Common myeloid progenitor, CD34-positive (primary cell): ENCODE results near the gene UBE2F.
"Not testable (repeated sequence)": the region's sequence is repeated elsewhere in the genome, so short reads cannot be mapped to it uniquely, and the experiment has no call there.

Source experiments
- CTCF ChIA-PET: fragments of 350-600 bp; sonication (Branson Sonifier 250); formaldehyde crosslinking; loops from one replicate; lab custom pipeline; 2021; ENCODE audit warnings: antibody characterized with exemption; lab: Charles Lee
- POLR2A ChIA-PET: fragments of 350-600 bp; sonication (Branson Sonifier 250); formaldehyde crosslinking; loops from one replicate; lab custom pipeline; 2021; ENCODE audit warnings: antibody characterized with exemption; lab: Charles Lee
- DNase-seq, 3 donors: peaks; one replicate each; pipeline versions ENCODE4 v3.0.0 to v3.0.0-alpha.2; 2013
- H3K27ac ChIP-seq, 2 experiments: 1 replicate in 1 of 2; 2 replicates in 1 of 2; pipeline ENCODE4 v1.7.0; 2013; ENCODE audit warnings: inconsistent platforms in 2 of 2, low read length in 2 of 2, mild to moderate bottlenecking in 2 of 2, low read depth in 1 of 2, moderate library complexity in 1 of 2; ENCODE audit not compliant: severe bottlenecking in 2 of 2, insufficient read depth in 1 of 2, poor library complexity in 1 of 2
- H3K27me3 ChIP-seq, 5 experiments: replicated peaks in 2 of 5; 1 replicate in 3 of 5; 2 replicates in 2 of 5; pipeline versions ENCODE4 v1.6.1 to v1.7.0; 2013; ENCODE audit warnings: low read length in 4 of 5, mild to moderate bottlenecking in 2 of 5, moderate library complexity in 2 of 5, inconsistent platforms in 1 of 5; ENCODE audit not compliant: insufficient read depth in 5 of 5, control insufficient read depth in 4 of 5
- H3K36me3 ChIP-seq, 4 experiments: 1 replicate in 2 of 4; 2 replicates in 2 of 4; pipeline versions ENCODE4 v1.6.1 to v1.7.0; 2013; ENCODE audit warnings: low read length in 3 of 4, control low read depth in 1 of 4, mild to moderate bottlenecking in 1 of 4; ENCODE audit not compliant: control insufficient read depth in 4 of 4, insufficient read depth in 4 of 4
- H3K4me1 ChIP-seq, 4 experiments: 1 replicate in 3 of 4; 2 replicates in 1 of 4; pipeline versions ENCODE4 v1.6.1 to v1.7.1; 2013; ENCODE audit warnings: low read length in 3 of 4, mild to moderate bottlenecking in 3 of 4, control low read depth in 1 of 4, inconsistent platforms in 1 of 4, moderate library complexity in 1 of 4; ENCODE audit not compliant: control insufficient read depth in 4 of 4, insufficient read depth in 4 of 4; ENCODE audit errors: control extremely low read depth in 1 of 4
- H3K4me3 ChIP-seq, 7 experiments: 1 replicate in 4 of 7; 2 replicates in 3 of 7; pipeline versions ENCODE4 v1.5.1 to v1.7.0; 2013; ENCODE audit warnings: mild to moderate bottlenecking in 7 of 7, low read length in 6 of 7, moderate library complexity in 6 of 7, inconsistent platforms in 2 of 7, low read depth in 2 of 7, control low read depth in 1 of 7; ENCODE audit not compliant: insufficient read depth in 4 of 7, control insufficient read depth in 1 of 7; ENCODE audit errors: extremely low read depth in 1 of 7
- H3K9me3 ChIP-seq, 5 experiments: 1 replicate in 4 of 5; 2 replicates in 1 of 5; pipeline versions ENCODE4 v1.6.1 to v1.7.1; 2013; ENCODE audit warnings: low read length in 4 of 5, mild to moderate bottlenecking in 2 of 5, inconsistent platforms in 1 of 5, low read depth in 1 of 5, moderate library complexity in 1 of 5; ENCODE audit not compliant: control insufficient read depth in 4 of 5, insufficient read depth in 2 of 5; ENCODE audit errors: control extremely low read depth in 1 of 5
- WGBS: methylation state at CpG from one replicate; pipeline ENCODE4 v1.1.5; 2013; ENCODE audit not compliant: insufficient coverage; 5-methylcytosine and 5-hydroxymethylcytosine counted together

The UBE2F gene

DNA sequence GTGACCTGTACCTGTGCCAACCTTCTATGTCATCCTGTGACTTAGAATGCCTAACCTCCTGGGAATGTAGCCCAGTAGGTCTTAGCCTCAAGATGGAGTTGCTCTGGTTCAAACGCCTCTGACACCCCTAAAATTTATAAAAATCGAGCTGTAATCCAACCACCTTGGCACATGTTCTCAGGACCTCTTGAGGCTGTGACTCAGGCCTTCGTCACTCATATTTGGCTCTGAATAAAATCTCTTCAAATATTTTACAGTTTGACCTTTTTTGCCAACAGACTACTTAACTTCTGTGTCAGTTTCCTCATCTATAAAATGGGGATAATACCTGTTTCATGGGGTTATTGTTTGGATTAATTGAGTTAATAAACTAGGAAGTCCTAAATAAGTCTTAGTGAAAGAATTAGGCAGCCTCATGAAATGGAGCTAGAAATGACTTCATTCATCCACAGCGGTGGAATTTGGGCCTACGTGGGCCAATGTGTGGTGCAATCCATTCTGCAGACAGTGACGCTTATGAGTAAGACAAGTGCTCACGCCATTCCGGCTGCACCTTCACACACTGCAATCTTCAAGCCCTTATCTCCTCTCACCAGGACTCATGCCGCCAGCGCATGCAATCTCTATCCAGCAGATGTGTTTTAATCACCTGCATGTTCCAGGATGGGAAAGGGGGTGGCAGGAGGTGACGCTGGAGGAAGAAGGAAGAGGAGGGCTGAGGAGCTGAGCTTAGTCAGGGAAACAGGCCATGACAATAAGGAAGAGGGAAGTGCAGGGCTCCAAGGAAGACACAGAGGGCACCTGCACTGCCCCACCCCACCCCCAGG is 2.0 kb upstream of the UBE2F start:
- peak; percentile 40 to 81 (median 65) for DNase-seq
- peaks cover 20 to 33% (median 31%) of the 10 kb centered on the region in 4 experiments for H3K4me1 ChIP-seq
- H3K4me3 ChIP-seq, result no peak overlapping the region
- H3K36me3 ChIP-seq, result no peaks in the 10 kb centered on the region
- peak overlapping the region in 1 of 2 experiments; percentile 55 for H3K27ac ChIP-seq
- no peaks in the 10 kb centered on the region for H3K27me3 ChIP-seq
- H3K9me3 ChIP-seq, result peaks cover 0 to 27% (median 21%) of the 10 kb centered on the region in 5 experiments
- WGBS, result 96% methylated on average over 7 of the region's 11 CpGs
- POLR2A ChIA-PET, result interaction anchor here (0.6 kb wide), 1 partner anchor 214 kb away, joined by 3 read pairs; no protein-coding TSS in a partner anchor
- CTCF ChIA-PET, result interaction anchor here (0.8 to 1.4 kb wide), 2 partner anchors 17 to 23 kb away, joined by 3 read pairs; no protein-coding TSS in a partner anchor

GRCh38 chr2:237965844-237966243 is 970 bp upstream of the UBE2F start:
- peak overlapping the region in 6 of 7 experiments; percentile 69 to 89 (median 78) for H3K4me3 ChIP-seq
- WGBS, result 86% methylated on average over 13 of the region's 13 CpGs
- POLR2A ChIA-PET, H3K27me3 ChIP-seq, CTCF ChIA-PET, DNase-seq, H3K36me3 ChIP-seq: not testable (repeated sequence)
- H3K4me1 ChIP-seq, result peaks cover 26 to 44% (median 42%) of the 10 kb centered on the region in 4 experiments
- H3K27ac ChIP-seq, result peak overlapping the region in 1 of 2 experiments; percentile 66
- H3K9me3 ChIP-seq, result peaks cover 0 to 23% (median 21%) of the 10 kb centered on the region in 5 experiments

- CTCF ChIA-PET, result no interaction called here
- H3K4me1 ChIP-seq, result peaks cover 26 to 47% (median 44%) of the 10 kb centered on the region in 4 experiments
- POLR2A ChIA-PET, result no interaction called here
- H3K27me3 ChIP-seq, result no peaks in the 10 kb centered on the region
- H3K27ac ChIP-seq, result peak overlapping the region in 1 of 2 experiments; percentile 66
- H3K4me3 ChIP-seq, result peak overlapping the region; percentile 69 to 89 (median 75)
- no peak for DNase-seq
- peaks cover 0 to 21% (median 19%) of the 10 kb centered on the region in 5 experiments for H3K9me3 ChIP-seq
- 6% methylated on average over 12 of the region's 15 CpGs for WGBS
- no peaks in the 10 kb centered on the region for H3K36me3 ChIP-seq
Measured at GRCh38 chr2:237966250-237966564, 607 bp upstream of the UBE2F start.

DNA sequence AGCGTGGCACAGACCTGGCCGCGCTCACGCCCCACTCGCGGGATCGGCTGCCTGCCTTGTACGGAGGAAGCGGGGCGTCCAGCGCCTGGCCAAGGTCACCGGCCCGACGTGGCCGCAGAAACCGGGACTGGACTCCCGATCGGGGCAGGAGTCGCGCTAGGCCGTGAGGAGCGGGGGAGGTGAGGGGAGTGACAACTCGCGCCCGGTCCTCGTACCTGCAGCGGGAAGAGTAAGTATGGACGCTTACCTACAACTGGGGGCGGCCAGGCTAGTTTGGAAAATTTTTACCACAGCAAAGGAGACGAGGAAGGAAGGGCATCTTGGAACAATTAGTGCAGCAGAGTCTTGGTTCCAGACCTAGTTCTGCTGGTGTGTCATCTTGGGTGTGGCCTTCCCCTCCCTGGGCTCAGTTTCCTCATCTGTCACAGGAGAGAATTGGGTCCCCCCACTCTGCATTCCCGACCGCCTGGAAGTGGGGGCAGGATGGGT is 693 bp downstream of the UBE2F start:
- peaks cover 0 to 8% (median 6%) of the 10 kb centered on the region in 5 experiments for H3K9me3 ChIP-seq
- peak overlapping the region; percentile 59 to 89 (median 79) for H3K4me3 ChIP-seq
- no peak for DNase-seq
- under 1% methylated on average over 22 of the region's 32 CpGs for WGBS
- ChIA-PET CTCF (interaction anchor here (1.0 to 3.6 kb wide), 3 partner anchors 23 to 110 kb away, joined by 3 to 21 read pairs (median 3); no protein-coding TSS in a partner anchor), POLR2A (no interaction called here)
- H3K4me1 ChIP-seq, result peaks cover 26 to 57% (median 49%) of the 10 kb centered on the region in 4 experiments
- no peaks in the 10 kb centered on the region for H3K36me3 ChIP-seq
- no peaks in the 10 kb centered on the region for H3K27me3 ChIP-seq
- H3K27ac ChIP-seq, result peak overlapping the region in 1 of 2 experiments; percentile 43

GRCh38 chr2:237968048-237968862 is 1.4 kb downstream of the UBE2F start:
- CTCF ChIA-PET, result interaction anchor here (0.7 to 3.6 kb wide), 8 partner anchors 10 to 110 kb away, joined by 3 to 22 read pairs (median 4); no protein-coding TSS in a partner anchor
- H3K9me3 ChIP-seq, result peaks cover 0 to under 1% (median 0%) of the 10 kb centered on the region in 5 experiments
- peak overlapping the region in 1 of 2 experiments; percentile 43 for H3K27ac ChIP-seq
- peaks cover 26 to 57% (median 50%) of the 10 kb centered on the region in 4 experiments for H3K4me1 ChIP-seq
- POLR2A ChIA-PET, result interaction anchor here (1.6 kb wide), 1 partner anchor 11 kb away, joined by 4 read pairs; no protein-coding TSS in a partner anchor
- peak overlapping the region in 6 of 7 experiments; percentile 69 to 89 (median 80) for H3K4me3 ChIP-seq
- 25% methylated on average over 10 of the region's 11 CpGs for WGBS
- peak; percentile 78 to 92 (median 90) for DNase-seq
- peaks cover 0 to 4% (median 2%) of the 10 kb centered on the region in 4 experiments for H3K36me3 ChIP-seq
- H3K27me3 ChIP-seq, result no peaks in the 10 kb centered on the region

DNA sequence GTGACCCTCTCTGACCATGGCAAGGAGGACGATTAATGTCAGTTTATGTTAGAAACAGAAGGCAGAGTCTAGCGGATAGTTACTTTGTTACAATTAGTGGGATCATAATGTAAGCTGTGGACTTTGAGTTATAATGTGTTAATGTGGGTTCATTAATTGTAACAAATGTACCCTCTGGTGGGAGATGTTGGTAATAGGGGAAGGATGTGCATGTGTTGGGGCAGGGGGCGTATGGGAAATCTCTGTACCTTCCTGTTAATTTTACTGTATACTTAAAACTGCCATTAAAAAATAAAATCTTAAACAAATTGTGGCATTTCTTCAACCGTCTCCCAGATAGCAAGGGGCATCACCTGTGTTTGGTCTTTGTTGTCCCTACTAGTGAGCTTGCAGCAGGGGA is 4.8 kb downstream of the UBE2F start:
- no peak overlapping the region for H3K27ac ChIP-seq
- 92% methylated on average over 1 of the region's 4 CpGs for WGBS
- no peaks in the 10 kb centered on the region for H3K9me3 ChIP-seq
- POLR2A ChIA-PET, result no interaction called here
- peaks cover 0 to 22% (median 15%) of the 10 kb centered on the region in 4 experiments for H3K36me3 ChIP-seq
- no peak overlapping the region for H3K4me3 ChIP-seq
- H3K4me1 ChIP-seq, result peaks cover 30 to 55% (median 43%) of the 10 kb centered on the region in 4 experiments
- no peaks in the 10 kb centered on the region for H3K27me3 ChIP-seq
- CTCF ChIA-PET, result interaction anchor here (1.1 to 3.2 kb wide), 4 partner anchors 9 to 47 kb away, joined by 3 to 22 read pairs (median 4); no protein-coding TSS in a partner anchor
- peak in 2 of 3 donors; percentile 60 for DNase-seq
